Caco-2 (cell line): ENCODE data around the gene TMEM101. TPM values are rescaled to one million over a fixed set of nuclear protein-coding genes. Genes with fewer than 3 reads are reported as not detected.

Experiments
- BruUV-seq: library from RNA; stranded (reverse); fragments of 400-500 nt; replicated peaks from 2 replicates; lab custom pipeline; 2021; lab: Mats Ljungman, UMichigan
- CTCF ChIA-PET: fragments of 300-600 bp; sonication (Branson Sonifier 250); formaldehyde crosslinking; loops from one replicate; lab custom pipeline; 2022; ENCODE audit warnings: antibody characterized with exemption; lab: Charles Lee
- POLR2A ChIA-PET: fragments of 300-600 bp; sonication (Branson Sonifier 250); formaldehyde crosslinking; loops from one replicate; lab custom pipeline; 2022; ENCODE audit warnings: antibody characterized with exemption; lab: Charles Lee
- DNase-seq, 2 experiments: peaks; one replicate each; pipeline versions ENCODE4 v3.0.0 to v3.0.0-alpha.2; 2020 to 2022
- H3K27me3 ChIP-seq: replicated peaks from 2 replicates; pipeline ENCODE4 v1.6.0; 2011; ENCODE audit warnings: low read length; ENCODE audit not compliant: control insufficient read depth, insufficient read depth
- H3K36me3 ChIP-seq: 2 replicates; pipeline ENCODE4 v1.5.1; 2011; ENCODE audit warnings: low read length; ENCODE audit not compliant: control insufficient read depth, insufficient read depth
- H3K4me1 ChIP-seq: fragments of 250-450 bp; sonication (Bioruptor Pico); 2 replicates; pipeline ENCODE4 v1.5.1; 2020; ENCODE audit warnings: mild to moderate bottlenecking
- H3K4me3 ChIP-seq: 2 replicates; pipeline ENCODE4 v1.5.1; 2011; ENCODE audit warnings: low read depth, mild to moderate bottlenecking, control low read depth, low read length
- H3K9me3 ChIP-seq: fragments of 250-450 bp; sonication (Bioruptor Pico); 2 replicates; pipeline ENCODE4 v1.5.1; 2020; ENCODE audit warnings: mild to moderate bottlenecking, moderate library complexity
- H3K27ac Mint-ChIP-seq: one replicate; pipeline ENCODE4 v1.8.0; 2022; ENCODE audit warnings: mixed read lengths; ENCODE audit not compliant: unreplicated experiment
- H3K27me3 Mint-ChIP-seq: one replicate; pipeline ENCODE4 v1.8.0; 2022; ENCODE audit warnings: mixed read lengths; ENCODE audit not compliant: insufficient read depth, unreplicated experiment
- H3K36me3 Mint-ChIP-seq: one replicate; pipeline ENCODE4 v1.8.0; 2022; ENCODE audit warnings: mild to moderate bottlenecking, mixed read lengths; ENCODE audit not compliant: insufficient read depth, unreplicated experiment
- H3K4me1 Mint-ChIP-seq: one replicate; pipeline ENCODE4 v1.8.0; 2022; ENCODE audit warnings: low read depth, mixed read lengths; ENCODE audit not compliant: unreplicated experiment
- H3K4me3 Mint-ChIP-seq: one replicate; pipeline ENCODE4 v1.8.0; 2022; ENCODE audit warnings: mild to moderate bottlenecking, moderate library complexity, mixed read lengths; ENCODE audit not compliant: unreplicated experiment
- H3K9me3 Mint-ChIP-seq: one replicate; pipeline ENCODE4 v1.8.0; 2022; ENCODE audit warnings: mixed read lengths; ENCODE audit not compliant: unreplicated experiment
- intact Hi-C: fragments of 100-400 bp; cut with micrococcal nuclease; formaldehyde crosslinking; loops from one replicate; pipeline ENCODE4 v1.10.0; 2022; ENCODE audit not compliant: unreplicated experiment
- total RNA-seq: library from RNA; stranded (reverse); gene quantifications from 2 replicates; pipeline ENCODE4 v1.2.3, GENCODE V29; 2022
- TF ChIP-seq, protein P1 (sequence below), 2 experiments: fragments of 200-600 bp in 1 of 2; IDR thresholded peaks; 1 replicate in 1 of 2; 2 replicates in 1 of 2; pipeline versions ENCODE4 v1.5.1 to v1.8.0; 2011 to 2022; ENCODE audit warnings: antibody characterized with exemption in 1 of 2, control low read depth in 1 of 2, inconsistent platforms in 1 of 2, low read depth in 1 of 2, low read length in 1 of 2, mild to moderate bottlenecking in 1 of 2, moderate library complexity in 1 of 2; ENCODE audit not compliant: insufficient read depth in 1 of 2, severe bottlenecking in 1 of 2, unreplicated experiment in 1 of 2

TMEM101 gene
- total RNA-seq, 1 experiment from 2014 or later = 41.7 TPM

DNA sequence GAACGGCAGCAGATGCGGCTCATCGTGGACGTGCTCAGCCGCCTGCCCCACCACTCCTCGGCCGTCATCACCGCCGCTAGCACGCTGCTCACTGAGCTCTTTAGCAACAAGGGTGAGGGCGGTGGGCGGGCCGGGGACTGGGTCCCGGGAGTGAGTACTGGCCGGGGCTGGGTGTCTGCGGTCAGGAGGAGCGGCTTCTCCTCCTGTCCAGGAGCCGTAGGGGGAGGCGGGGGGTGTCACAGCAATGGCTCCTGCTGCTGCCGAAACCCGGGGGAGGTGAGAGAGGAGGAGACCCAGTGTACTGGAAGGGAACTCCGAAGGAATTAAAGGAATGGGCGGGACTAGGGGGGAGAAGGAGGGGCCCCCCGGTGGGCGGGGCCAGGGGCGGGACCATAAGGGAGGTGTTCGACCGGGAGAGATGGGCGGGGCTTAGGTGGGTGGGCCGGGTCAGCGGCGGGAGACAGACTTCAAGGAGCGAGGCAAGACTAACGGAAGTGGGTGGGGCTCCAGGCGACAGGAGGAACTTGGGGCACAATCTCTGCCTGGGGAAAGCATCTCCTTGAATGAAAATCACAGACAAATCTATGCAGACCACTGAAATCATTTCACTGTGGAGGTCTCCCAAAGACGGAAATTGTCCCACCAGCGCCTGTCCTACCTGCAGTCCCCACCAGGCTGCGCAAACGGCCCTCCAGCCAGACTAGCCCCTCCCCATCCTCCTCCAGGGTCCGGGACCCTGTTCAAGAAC lies 8.0 kb downstream of the TMEM101 start:
- BruUV-seq = no TSS peak
- H3K4me3 Mint-ChIP-seq = peak overlapping the region; percentile 69
- POLR2A ChIA-PET = interaction anchor here (0.6 to 0.8 kb wide), 3 partner anchors 63 to 131 kb away, joined by 3 to 8 read pairs (median 3); no protein-coding TSS in a partner anchor
- Histone ChIP-seq H3K9me3 (no peaks in the 10 kb centered on the region), H3K4me3 (peak overlapping the region; percentile 50), H3K36me3 (no peaks in the 10 kb centered on the region), H3K27me3 (peaks cover 3% of the 10 kb centered on the region), H3K4me1 (peaks cover 18% of the 10 kb centered on the region)
- intact Hi-C loops = no loop called here
- H3K36me3 Mint-ChIP-seq = peaks cover 24% of the 10 kb centered on the region
- TF ChIP-seq, protein P1, sequence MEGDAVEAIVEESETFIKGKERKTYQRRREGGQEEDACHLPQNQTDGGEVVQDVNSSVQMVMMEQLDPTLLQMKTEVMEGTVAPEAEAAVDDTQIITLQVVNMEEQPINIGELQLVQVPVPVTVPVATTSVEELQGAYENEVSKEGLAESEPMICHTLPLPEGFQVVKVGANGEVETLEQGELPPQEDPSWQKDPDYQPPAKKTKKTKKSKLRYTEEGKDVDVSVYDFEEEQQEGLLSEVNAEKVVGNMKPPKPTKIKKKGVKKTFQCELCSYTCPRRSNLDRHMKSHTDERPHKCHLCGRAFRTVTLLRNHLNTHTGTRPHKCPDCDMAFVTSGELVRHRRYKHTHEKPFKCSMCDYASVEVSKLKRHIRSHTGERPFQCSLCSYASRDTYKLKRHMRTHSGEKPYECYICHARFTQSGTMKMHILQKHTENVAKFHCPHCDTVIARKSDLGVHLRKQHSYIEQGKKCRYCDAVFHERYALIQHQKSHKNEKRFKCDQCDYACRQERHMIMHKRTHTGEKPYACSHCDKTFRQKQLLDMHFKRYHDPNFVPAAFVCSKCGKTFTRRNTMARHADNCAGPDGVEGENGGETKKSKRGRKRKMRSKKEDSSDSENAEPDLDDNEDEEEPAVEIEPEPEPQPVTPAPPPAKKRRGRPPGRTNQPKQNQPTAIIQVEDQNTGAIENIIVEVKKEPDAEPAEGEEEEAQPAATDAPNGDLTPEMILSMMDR (IDR thresholded peaks at IDR 0.05; ENCODE audit: insufficient read depth in 1 of 2, low read depth in 1 of 2, low read length in 1 of 2, severe bottlenecking in 1 of 2, unreplicated experiment in 1 of 2) = peak; percentile 33 to 53
- H3K27ac Mint-ChIP-seq = peak overlapping the region; percentile 5
- H3K9me3 Mint-ChIP-seq = no peaks in the 10 kb centered on the region
- CTCF ChIA-PET = interaction anchor here (0.6 to 2.3 kb wide), 7 partner anchors 8 to 826 kb away, joined by 3 to 15 read pairs (median 5); partner anchors contain the start of gene TMEM101
- no peaks in the 10 kb centered on the region for H3K4me1 Mint-ChIP-seq
- DNase-seq = peak; percentile 95 to 99
- peaks cover 4% of the 10 kb centered on the region for H3K27me3 Mint-ChIP-seq

DNA sequence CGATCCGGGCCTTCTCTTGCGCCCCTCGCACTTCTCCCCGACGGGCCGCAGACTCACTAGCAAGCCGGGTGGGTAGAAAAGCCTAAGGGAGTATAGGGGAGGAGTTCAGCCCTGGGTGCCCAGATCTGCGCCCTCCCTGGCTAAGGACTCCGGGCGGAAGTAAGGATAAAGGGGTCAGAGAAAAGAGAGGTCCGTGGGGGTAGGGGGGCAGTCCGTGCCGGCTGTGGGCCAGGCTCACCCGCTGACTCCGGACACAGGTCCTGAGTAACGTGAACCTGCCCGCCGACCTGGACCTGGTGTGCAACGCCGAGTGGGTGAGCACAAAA lies 8.5 kb downstream of the TMEM101 start:
- H3K27ac Mint-ChIP-seq = peak overlapping the region; percentile 5
- H3K9me3 Mint-ChIP-seq = no peaks in the 10 kb centered on the region
- ChIA-PET POLR2A (interaction anchor here (0.6 to 0.8 kb wide), 3 partner anchors 64 to 132 kb away, joined by 3 to 8 read pairs (median 3); no protein-coding TSS in a partner anchor), CTCF (interaction anchor here (0.6 to 2.3 kb wide), 7 partner anchors 9 to 826 kb away, joined by 3 to 15 read pairs (median 5); partner anchors contain the start of gene TMEM101)
- Histone ChIP-seq H3K4me1 (peaks cover 23% of the 10 kb centered on the region), H3K9me3 (no peaks in the 10 kb centered on the region), H3K27me3 (peaks cover 3% of the 10 kb centered on the region), H3K36me3 (no peaks in the 10 kb centered on the region), H3K4me3 (peak overlapping the region; percentile 50)
- intact Hi-C loops = no loop called here
- DNase-seq = peak in 1 of 2 experiments; percentile 21
- H3K36me3 Mint-ChIP-seq = peaks cover 24% of the 10 kb centered on the region
- BruUV-seq = no TSS peak
- H3K4me1 Mint-ChIP-seq = no peaks in the 10 kb centered on the region
- H3K27me3 Mint-ChIP-seq = peaks cover 4% of the 10 kb centered on the region
- H3K4me3 Mint-ChIP-seq = peak overlapping the region; percentile 69
- TF ChIP-seq, protein P1 (IDR thresholded peaks at IDR 0.05; ENCODE audit: insufficient read depth in 1 of 2, low read depth in 1 of 2, low read length in 1 of 2, severe bottlenecking in 1 of 2, unreplicated experiment in 1 of 2) = no peak

DNA sequence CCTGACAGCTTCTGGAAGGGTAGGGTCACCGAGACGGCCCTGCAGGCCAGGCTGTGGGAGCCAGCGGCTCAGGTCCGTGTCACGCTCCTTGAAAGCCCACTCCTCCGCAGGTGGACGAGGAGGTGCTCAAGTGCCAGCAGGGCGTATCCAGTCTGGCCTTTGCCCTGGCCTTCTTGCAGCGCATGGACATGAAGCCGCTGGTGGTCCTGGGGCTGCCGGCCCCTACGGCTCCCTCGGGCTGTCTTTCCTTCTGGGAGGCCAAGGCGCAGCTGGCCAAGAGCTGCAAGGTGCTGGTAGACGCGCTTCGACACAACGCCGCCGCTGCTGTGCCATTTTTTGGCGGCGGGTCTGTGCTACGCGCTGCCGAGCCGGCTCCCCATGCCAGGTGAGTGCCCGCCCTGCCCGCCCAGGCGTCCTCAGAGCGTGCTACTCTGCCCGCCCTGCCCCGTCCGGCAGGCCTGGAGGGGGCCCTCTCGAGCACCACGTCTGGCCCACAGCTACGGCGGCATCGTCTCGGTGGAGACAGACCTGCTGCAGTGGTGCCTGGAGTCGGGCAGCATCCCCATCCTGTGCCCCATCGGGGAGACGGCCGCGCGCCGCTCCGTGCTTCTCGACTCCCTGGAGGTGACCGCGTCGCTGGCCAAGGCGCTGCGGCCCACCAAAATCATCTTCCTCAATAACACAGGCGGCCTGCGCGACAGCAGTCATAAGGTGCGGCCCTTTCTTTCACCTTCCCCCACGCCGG lies 9.1 kb downstream of the TMEM101 start:
- peak overlapping the region; percentile 5 for H3K27ac Mint-ChIP-seq
- H3K27me3 ChIP-seq = peaks cover 3% of the 10 kb centered on the region
- no TSS peak for BruUV-seq
- H3K4me3 Mint-ChIP-seq = peak overlapping the region; percentile 69
- peaks cover 25% of the 10 kb centered on the region for H3K4me1 ChIP-seq
- H3K9me3 ChIP-seq = no peaks in the 10 kb centered on the region
- no peaks in the 10 kb centered on the region for H3K36me3 ChIP-seq
- ChIA-PET POLR2A (interaction anchor here (0.6 to 0.8 kb wide), 3 partner anchors 64 to 132 kb away, joined by 3 to 8 read pairs (median 3); no protein-coding TSS in a partner anchor), CTCF (interaction anchor here (0.6 to 2.5 kb wide), 8 partner anchors 9 to 827 kb away, joined by 3 to 15 read pairs (median 7); partner anchors contain the start of gene TMEM101)
- TF ChIP-seq, protein P1 (IDR thresholded peaks at IDR 0.05; ENCODE audit: insufficient read depth in 1 of 2, low read depth in 1 of 2, low read length in 1 of 2, severe bottlenecking in 1 of 2, unreplicated experiment in 1 of 2) = peak in 1 of 2 experiments; percentile 25
- no peaks in the 10 kb centered on the region for H3K4me1 Mint-ChIP-seq
- H3K36me3 Mint-ChIP-seq = peaks cover 24% of the 10 kb centered on the region
- DNase-seq = peak in 1 of 2 experiments; percentile 55
- H3K27me3 Mint-ChIP-seq = peaks cover 4% of the 10 kb centered on the region
- H3K9me3 Mint-ChIP-seq = no peaks in the 10 kb centered on the region
- peak overlapping the region; percentile 50 for H3K4me3 ChIP-seq
- intact Hi-C loops = no loop called here
